IPS DF 4.7 (cell line): ENCODE results near the gene ISX.

Experiments
- DNase-seq: peaks from one replicate; pipeline ENCODE4 v3.0.0-alpha.2; 2013; ENCODE audit warnings: low spot score; ENCODE audit errors: extremely low read depth

ISX gene

GRCh38 chr22:35109616-35110015, 43.7 kb downstream of the ISX start:
- no peak for DNase-seq

- DNase-seq = no peak
Measured at GRCh38 chr22:35111244-35111643, 45.3 kb downstream of the ISX start.

- DNase-seq = no peak
Measured at GRCh38 chr22:35113341-35113740, 47.4 kb downstream of the ISX start.

- no peak for DNase-seq
Measured at GRCh38 chr22:35114131-35114980, 48.4 kb downstream of the ISX start.

- no peak for DNase-seq
Measured at GRCh38 chr22:35115515-35115914, 49.6 kb downstream of the ISX start.

GRCh38 chr22:35116269-35116668, 50.3 kb downstream of the ISX start:
- DNase-seq = no peak

GRCh38 chr22:35116817-35117216, 50.9 kb downstream of the ISX start:
- no peak for DNase-seq

- DNase-seq = no peak
Measured at GRCh38 chr22:35119494-35119893, 53.5 kb downstream of the ISX start.

GRCh38 chr22:35124691-35125219, 58.8 kb downstream of the ISX start:
- no peak for DNase-seq

- no peak for DNase-seq
Measured at GRCh38 chr22:35126993-35127392, 61.0 kb downstream of the ISX start.

GRCh38 chr22:35128637-35129036, 62.7 kb downstream of the ISX start:
- no peak for DNase-seq

GRCh38 chr22:35131525-35132000, 65.6 kb downstream of the ISX start:
- DNase-seq = no peak

GRCh38 chr22:35132568-35132967, 66.6 kb downstream of the ISX start:
- DNase-seq = no peak

GRCh38 chr22:35133702-35134380, 67.9 kb downstream of the ISX start:
- DNase-seq = no peak

- no peak for DNase-seq
Measured at GRCh38 chr22:35134637-35135036, 68.7 kb downstream of the ISX start.

GRCh38 chr22:35135165-35135564, 69.2 kb downstream of the ISX start:
- no peak for DNase-seq
